GM12892 (cell line): ENCODE data around the gene ALDH1B1.

ENCODE experiments used
- POLR2A ChIP-seq: IDR thresholded peaks from 2 replicates; pipeline ENCODE4 v1.6.1; 2011; ENCODE audit warnings: low read depth, low read length, control low read depth
- POLR2AphosphoS5 ChIP-seq: IDR thresholded peaks from 2 replicates; pipeline ENCODE4 v1.6.1; 2011; ENCODE audit warnings: low read depth, low read length, control low read depth

- no peak for TF ChIP-seq POLR2AphosphoS5
- TF ChIP-seq POLR2A: no peak
Observed at GRCh38 chr9:38435521-38435920, 43.0 kb downstream of the ALDH1B1 start.
